ENCODE results near the gene UNKL.

Gene UNKL

DNA sequence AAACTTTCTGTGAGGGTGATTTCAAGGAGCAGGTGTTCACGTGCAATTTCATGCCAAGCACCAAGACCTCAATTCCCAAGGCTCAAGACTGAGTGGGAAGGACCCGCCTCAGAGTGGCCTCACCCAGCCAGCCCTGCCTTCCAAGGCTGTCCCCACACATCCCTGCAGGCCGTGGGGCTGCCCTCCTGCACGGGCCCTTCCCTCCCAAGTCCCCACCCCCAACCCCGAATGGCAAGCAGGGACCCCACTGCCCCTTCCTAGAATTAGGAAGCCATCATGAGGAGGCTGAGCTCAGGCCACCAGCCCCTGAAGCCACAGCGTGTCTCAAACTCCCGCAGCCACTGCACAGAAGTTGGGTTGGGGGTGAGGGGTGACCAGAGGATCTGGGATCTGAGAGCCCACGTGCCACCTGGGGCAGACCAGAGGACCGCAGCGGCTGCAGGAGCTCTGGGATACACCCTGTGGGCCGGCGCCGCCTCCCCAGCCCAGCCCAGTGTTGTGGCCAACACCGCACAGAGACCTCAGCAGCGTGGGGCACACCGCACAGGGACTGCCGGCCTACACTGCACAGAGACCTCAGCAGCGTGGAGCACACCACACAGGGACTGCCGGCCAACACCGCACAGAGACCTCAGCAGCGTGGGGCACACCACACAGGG, 42.1 kb downstream of the UNKL start:
- Histone ChIP-seq H3K27me3 (replicated peaks; ENCODE audit: control insufficient read depth, insufficient read depth, low read length) (no peaks in the 10 kb centered on the region), H3K36me3 (ENCODE audit: control insufficient read depth, insufficient read depth, low read length) (peaks cover 4% of the 10 kb centered on the region), H3K4me3 (replicated peaks; ENCODE audit: low read depth, low read length) (no peak overlapping the region)
- no peak for DNase-seq (ENCODE audit: extremely low read depth, insufficient read length)
- TF ChIP-seq CTCF (IDR thresholded peaks at IDR 0.05; ENCODE audit: insufficient read depth, low read length, poor library complexity, severe bottlenecking), result no peak

GRCh38 chr16:1371054-1371978, 43.2 kb downstream of the UNKL start:
- TF ChIP-seq CTCF (IDR thresholded peaks at IDR 0.05; ENCODE audit: insufficient read depth, low read length, poor library complexity, severe bottlenecking), result no peak
- Histone ChIP-seq H3K4me3 (replicated peaks; ENCODE audit: low read depth, low read length) (no peak overlapping the region), H3K27me3 (replicated peaks; ENCODE audit: control insufficient read depth, insufficient read depth, low read length) (no peaks in the 10 kb centered on the region), H3K36me3 (ENCODE audit: control insufficient read depth, insufficient read depth, low read length) (peaks cover 12% of the 10 kb centered on the region)
- DNase-seq (ENCODE audit: extremely low read depth, insufficient read length), result no peak

GRCh38 chr16:1367486-1368174, 46.9 kb downstream of the UNKL start:
- no peak for TF ChIP-seq CTCF (IDR thresholded peaks at IDR 0.05; ENCODE audit: insufficient read depth, low read length, poor library complexity, severe bottlenecking)
- Histone ChIP-seq H3K4me3 (replicated peaks; ENCODE audit: low read depth, low read length) (no peak overlapping the region), H3K36me3 (ENCODE audit: control insufficient read depth, insufficient read depth, low read length) (peaks cover 22% of the 10 kb centered on the region), H3K27me3 (replicated peaks; ENCODE audit: control insufficient read depth, insufficient read depth, low read length) (no peaks in the 10 kb centered on the region)
- DNase-seq (ENCODE audit: extremely low read depth, insufficient read length), result no peak

- Histone ChIP-seq H3K27me3 (replicated peaks; ENCODE audit: control insufficient read depth, insufficient read depth, low read length) (no peaks in the 10 kb centered on the region), H3K36me3 (ENCODE audit: control insufficient read depth, insufficient read depth, low read length) (peaks cover 29% of the 10 kb centered on the region), H3K4me3 (replicated peaks; ENCODE audit: low read depth, low read length) (no peak overlapping the region)
- no peak for TF ChIP-seq CTCF (IDR thresholded peaks at IDR 0.05; ENCODE audit: insufficient read depth, low read length, poor library complexity, severe bottlenecking)
- peak; percentile 11 for DNase-seq (ENCODE audit: extremely low read depth, insufficient read length)
Observed at GRCh38 chr16:1366712-1367299, 47.7 kb downstream of the UNKL start.

DNA sequence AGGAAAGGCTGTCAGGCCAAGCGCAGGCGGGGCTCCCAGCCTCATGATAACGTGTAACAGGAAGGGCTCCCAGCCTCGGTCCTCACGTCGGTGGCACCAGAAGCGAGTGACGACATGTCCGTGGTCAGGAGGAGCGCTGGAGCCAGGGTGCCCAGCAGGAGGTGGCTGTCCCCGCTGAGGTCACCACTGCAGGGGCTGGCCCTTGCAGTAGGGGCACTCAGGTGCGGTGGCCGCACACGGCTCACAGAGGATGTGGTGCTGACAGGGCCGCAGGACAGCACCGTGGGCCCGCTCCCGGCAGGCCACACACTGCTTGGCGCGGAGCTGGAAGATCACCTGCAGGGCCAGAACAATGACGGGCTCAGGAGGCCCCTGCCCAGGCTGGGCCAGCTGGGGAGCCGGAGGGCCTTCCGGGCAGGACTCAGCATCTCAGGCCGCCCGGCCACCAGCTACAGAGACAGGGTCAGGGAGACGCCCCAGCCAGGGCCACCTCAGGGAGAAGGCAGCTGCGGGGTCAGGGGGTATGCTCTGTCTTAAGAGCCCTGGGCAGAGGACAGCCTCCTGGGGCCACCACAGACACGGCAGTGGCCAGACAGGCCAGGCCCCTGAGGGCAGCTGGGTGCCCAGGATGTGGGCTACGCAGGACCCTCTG, 48.3 kb downstream of the UNKL start:
- Histone ChIP-seq H3K27me3 (replicated peaks; ENCODE audit: control insufficient read depth, insufficient read depth, low read length) (no peaks in the 10 kb centered on the region), H3K36me3 (ENCODE audit: control insufficient read depth, insufficient read depth, low read length) (peaks cover 30% of the 10 kb centered on the region), H3K4me3 (replicated peaks; ENCODE audit: low read depth, low read length) (no peak overlapping the region)
- DNase-seq (ENCODE audit: extremely low read depth, insufficient read length), result peak; percentile 17
- TF ChIP-seq CTCF (IDR thresholded peaks at IDR 0.05; ENCODE audit: insufficient read depth, low read length, poor library complexity, severe bottlenecking), result no peak

All from GM06990 (cell line).